GM12801 (cell line): ENCODE results near the gene MMAB.

ENCODE experiments used
- TF ChIP-seq, protein P1 (sequence below): IDR thresholded peaks from one replicate; pipeline ENCODE4 v1.5.1; 2011; ENCODE audit warnings: control low read depth; ENCODE audit not compliant: insufficient read length; ENCODE audit errors: extremely low read depth

MMAB gene

DNA sequence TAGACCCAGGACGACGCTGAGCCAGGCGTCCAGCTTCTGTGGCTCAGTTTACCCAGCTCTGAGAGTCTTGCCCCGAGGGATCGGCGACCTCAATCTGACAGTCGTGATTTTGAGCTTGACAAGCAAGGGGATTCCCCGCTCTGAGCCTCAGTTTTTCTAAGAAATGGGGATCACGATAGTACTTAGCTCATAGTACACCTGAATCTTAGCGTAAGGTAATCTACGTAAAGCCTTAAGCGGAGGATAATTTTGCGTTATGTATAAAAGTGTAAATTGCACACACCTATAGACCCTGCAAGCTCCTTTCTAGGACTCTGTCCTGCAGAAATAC is 575 bp upstream of the MMAB start:
- TF ChIP-seq, protein P1, sequence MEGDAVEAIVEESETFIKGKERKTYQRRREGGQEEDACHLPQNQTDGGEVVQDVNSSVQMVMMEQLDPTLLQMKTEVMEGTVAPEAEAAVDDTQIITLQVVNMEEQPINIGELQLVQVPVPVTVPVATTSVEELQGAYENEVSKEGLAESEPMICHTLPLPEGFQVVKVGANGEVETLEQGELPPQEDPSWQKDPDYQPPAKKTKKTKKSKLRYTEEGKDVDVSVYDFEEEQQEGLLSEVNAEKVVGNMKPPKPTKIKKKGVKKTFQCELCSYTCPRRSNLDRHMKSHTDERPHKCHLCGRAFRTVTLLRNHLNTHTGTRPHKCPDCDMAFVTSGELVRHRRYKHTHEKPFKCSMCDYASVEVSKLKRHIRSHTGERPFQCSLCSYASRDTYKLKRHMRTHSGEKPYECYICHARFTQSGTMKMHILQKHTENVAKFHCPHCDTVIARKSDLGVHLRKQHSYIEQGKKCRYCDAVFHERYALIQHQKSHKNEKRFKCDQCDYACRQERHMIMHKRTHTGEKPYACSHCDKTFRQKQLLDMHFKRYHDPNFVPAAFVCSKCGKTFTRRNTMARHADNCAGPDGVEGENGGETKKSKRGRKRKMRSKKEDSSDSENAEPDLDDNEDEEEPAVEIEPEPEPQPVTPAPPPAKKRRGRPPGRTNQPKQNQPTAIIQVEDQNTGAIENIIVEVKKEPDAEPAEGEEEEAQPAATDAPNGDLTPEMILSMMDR = no peak

DNA sequence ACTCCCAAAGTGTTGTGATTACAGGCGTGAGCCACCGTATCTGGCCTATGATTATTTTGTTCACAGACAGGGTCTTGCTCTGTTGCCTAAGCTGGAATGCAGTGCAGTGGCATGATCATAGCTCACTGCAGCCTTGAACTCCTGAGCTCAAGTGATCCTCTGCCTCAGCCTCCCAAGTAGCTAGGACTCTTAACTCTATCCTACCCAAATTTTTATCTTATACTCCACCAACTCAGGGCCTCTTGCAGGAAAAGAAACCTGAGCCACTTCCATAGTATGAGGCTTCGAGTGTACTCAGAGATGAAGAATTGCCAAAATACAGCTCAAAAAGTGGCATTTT is 828 bp downstream of the MMAB start:
- TF ChIP-seq, protein P1 = no peak

DNA sequence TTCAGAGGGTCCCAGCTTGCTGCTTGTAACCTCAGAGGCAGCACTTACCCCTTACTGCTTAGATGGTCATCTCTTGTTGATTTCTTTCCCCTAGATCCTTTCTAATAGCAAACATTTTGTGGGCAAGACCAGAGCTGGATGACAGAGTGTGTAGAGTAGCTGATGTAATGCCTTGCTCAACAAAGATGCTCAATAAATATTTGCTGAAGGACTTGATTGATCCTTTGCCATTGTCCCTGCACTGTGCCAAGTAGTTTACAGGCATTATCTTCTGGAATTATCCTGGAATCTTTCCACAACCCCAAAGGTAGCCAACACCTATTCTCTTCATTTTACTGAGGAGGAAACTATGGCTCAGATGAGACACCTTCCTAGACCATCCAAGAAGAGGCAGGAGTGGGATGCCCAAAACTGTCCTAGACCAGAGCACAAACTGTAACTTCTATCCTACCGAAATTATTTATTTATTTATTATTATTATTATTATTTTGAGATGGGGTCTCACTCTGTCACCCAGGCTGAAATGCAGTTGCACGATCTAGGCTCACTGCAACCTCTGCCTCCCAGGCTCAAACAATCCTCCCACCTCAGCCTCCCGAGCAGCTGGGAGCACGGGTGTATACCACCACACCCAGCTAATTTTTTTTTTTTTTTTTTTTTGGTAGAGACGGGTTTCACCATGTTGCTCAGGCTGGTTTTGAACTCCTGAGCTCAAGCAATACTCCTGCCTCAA is 1.4 kb downstream of the MMAB start:
- TF ChIP-seq, protein P1 = no peak

DNA sequence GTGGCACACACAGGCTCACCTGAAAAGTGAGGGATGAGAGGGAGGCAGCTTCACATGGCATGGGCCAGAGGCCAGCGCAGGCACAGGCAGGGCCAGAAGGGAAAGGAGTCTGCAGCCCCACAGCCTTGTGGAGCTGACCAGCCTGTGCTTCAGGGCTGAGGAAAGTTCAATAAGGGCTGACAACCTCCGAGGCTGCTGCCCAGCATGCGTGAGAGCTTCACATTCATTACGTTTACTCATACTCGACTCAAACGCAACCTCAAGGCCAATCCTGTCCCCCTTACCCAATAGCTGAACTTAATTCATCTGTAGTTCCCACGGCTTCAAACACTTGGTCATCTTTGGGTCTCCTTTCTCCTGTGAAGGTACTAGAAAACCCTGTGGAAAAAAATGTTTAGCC is 4.8 kb downstream of the MMAB start:
- TF ChIP-seq, protein P1 = no peak

DNA sequence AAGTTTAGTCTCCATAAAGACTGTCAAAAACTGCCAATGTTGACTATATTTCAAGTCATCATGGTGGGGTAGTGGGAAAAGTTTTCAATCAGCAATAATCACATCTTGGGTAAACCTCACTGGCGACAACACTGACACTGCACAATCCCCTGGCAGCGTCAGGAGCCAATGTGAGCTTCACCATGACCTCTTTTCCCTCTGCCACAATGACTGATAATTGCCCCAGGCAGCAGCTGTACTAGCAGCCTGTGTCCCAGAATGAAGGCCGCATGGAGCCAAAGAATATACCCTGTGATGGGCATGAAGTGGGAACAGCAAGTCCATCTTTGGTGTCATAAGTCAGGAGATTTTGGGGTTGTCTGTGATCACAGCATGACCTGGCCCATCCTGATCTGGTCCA is 5.3 kb downstream of the MMAB start:
- TF ChIP-seq, protein P1 = no peak

DNA sequence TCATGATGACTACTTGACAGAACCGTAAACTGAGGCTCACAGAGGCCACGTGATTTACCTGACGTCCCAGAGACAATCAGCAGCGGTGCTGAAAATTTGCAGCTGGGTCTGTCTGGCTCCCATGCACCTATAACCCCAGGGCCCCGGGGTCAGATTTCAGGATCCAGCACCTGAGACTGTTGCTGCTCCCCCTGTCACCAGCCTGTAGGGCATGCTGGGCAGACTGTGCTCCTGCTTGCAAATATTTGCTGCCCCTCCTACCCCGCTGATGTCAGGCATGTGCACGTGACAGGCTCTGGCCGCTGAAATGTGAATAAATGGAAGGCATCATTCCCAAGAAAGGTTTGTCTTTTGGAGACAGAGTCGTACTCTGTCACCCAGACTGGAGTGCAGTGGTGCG is 6.0 kb downstream of the MMAB start:
- TF ChIP-seq, protein P1 = no peak

DNA sequence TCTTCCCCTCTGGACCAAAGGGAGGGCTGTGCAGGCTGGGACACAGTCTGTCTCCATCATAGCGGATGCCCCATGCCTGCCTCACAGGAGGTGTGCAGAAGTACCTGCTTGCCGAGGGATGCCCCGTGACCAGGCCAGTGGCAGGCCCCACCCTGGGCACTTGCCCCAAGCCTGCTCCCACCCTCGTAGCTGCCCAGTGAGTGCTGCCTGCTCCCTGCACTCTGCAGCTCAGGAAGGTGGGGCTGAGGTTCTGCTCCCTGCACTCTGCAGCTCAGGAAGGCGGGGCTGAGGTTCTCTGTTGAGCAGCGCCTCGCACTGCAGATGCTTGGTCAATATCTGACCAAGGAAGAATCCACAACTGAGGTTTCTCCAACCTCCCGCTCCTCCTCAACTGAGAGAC is 6.9 kb downstream of the MMAB start:
- TF ChIP-seq, protein P1 = no peak
